ENCODE measurements around the gene VTA1.
"Not testable (repeated sequence)": the region's sequence is repeated elsewhere in the genome, so short reads cannot be mapped to it uniquely, and the experiment has no call there.

The VTA1 gene

DNA sequence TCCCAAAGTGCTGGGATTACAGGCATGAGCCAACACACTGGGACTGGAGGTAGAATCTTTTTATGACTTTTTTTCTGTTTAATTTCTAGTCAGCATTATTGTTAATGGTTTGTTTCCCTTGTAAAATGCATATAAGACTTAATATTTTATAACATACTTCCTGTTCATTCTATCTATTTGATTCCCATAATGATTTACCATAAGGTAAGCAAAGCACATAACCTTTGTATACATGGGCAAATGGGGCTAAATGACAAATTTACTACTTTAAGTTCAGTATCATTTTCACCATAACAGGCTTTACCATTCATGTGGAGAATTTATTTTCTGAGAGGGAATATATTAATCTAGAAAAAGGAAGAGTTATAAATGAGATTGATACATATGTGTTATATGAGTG is 24.3 kb downstream of the VTA1 start:
- no peak for DNase-seq (ENCODE audit: low read depth)

DNA sequence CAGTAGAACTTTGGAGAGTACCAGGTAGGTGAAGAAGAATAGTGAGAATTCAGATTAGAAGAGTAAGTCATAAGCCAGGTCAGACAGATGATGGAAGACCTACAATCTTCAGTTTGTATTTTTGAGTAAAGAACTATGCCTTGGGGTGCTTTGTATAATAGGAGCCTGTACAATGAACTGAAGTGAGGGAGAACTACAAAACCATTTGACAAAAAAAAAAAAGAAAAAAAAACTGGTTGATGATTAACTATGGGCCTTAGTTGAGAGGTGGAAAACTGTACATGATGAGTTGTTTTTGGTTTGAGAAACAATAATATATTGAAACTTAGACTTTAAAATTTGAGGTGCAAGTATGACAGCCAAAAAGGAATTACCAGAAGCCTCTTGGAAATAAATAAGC is 25.7 kb downstream of the VTA1 start:
- DNase-seq (ENCODE audit: low read depth) = no peak

DNA sequence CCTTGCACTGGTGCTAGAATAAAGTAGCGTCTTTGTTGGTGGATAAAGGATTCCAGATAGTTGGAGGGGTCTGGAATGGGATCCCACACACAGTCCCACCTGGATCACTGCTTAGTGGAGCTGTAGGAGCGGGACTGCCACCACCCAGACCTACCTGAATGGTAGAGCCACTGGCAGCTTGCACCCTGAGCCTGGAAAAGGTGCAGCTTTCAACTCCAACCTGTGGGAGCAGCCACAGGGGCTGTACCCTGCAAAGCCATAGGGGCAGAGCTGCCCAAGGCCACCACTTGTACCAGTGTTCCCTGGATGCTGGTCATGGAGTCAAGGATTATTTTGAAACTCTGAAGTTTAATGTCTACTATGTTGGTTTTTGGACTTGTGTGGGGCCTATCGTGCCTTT is 26.9 kb downstream of the VTA1 start:
- no peak for DNase-seq (ENCODE audit: low read depth)

DNA sequence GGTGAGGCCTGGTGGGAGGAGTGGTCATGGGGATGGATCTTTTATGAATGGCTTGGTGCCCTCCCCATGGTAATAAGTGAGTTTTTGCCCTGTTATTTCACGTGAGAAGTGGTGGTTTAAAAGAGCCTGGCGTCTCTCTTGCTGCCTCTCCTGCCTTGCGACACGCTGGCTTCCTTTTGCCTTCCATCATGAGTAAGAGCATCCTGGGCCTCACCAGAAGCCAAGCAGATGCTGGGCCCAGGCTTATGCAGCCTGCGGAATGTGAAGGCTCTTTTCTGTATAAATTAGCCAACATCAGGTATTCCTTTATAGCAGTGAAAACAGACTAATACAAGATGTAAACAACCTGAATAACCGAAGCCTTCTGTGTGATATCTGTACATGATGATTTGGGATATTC is 27.6 kb downstream of the VTA1 start:
- no peak for DNase-seq (ENCODE audit: low read depth)

DNA sequence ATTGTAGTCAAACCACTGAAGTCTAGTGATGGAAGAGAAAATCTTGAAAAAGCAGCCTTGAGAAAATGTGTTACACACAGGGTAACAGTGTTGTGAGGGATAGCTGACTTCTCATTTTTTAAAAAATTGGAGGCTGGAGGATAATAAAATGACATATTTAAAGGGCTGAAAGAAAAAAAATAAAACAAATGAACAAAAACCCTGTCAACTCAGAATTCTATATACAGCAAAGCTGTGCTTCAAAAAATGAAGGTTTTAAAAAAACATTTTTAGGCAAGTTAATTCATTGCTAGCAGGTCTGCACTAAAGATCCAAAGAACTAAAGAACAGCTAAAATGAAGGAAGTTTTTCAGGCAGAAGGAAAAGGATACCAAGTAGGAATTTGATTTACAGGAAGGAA is 31.1 kb downstream of the VTA1 start:
- DNase-seq (ENCODE audit: low read depth) = no peak

DNA sequence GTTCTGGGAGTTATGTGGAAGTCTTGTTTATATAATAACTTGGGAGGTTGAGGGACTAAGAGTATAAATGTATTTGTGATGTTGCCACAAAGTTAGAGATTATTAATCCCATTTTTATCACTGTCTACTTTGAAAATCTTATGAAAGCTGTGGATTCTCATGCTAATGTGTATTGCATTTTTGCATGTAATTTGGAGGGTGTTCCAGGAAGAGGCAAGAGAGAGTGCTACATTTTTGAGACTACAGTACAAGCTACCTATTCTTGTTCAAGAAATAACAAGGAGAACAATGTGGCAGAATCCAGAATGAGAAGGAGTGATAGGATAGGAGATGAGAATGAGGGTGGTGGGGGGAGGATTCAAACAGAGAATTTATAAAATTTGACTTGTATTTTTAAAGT is 34.9 kb downstream of the VTA1 start:
- no peak for DNase-seq (ENCODE audit: low read depth)

DNA sequence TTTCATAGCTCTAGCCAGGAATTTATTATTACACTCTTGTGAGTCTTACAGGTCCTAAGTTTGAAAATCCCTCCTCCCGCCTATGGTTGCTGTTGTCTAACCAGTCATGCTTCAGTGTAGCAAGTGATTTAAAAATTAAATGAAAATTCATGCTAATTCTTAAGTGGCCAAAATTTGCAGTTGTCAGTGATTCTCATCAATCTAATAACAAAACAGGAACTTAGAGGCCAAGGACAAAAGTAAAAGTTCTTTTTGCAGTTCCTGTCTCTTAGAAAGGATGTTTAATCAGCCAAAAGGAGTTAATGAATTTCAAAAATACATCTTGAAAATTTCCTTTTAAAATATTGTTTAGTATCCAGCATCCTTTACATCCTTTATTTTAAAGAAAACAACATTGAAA is 36.3 kb downstream of the VTA1 start:
- no peak for DNase-seq (ENCODE audit: low read depth)

DNA sequence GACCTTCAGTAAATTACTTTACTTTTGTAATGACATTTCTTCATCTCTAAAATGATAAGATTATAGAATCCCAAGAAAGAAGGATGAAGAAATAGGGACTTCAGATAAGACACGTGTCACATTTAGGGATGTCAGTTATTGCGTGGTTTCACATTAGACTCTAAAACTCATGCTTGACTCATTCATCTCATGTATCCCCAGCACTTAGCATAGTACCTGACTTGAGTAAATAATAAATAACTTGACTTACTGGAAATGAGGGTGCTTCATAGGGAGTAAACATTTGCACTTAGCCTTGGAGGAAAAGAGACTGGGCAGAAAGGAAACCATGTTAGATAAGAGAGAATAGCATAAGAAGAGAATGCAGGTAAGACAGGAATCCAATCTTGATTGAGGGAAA is 37.2 kb downstream of the VTA1 start:
- DNase-seq (ENCODE audit: low read depth) = no peak

DNA sequence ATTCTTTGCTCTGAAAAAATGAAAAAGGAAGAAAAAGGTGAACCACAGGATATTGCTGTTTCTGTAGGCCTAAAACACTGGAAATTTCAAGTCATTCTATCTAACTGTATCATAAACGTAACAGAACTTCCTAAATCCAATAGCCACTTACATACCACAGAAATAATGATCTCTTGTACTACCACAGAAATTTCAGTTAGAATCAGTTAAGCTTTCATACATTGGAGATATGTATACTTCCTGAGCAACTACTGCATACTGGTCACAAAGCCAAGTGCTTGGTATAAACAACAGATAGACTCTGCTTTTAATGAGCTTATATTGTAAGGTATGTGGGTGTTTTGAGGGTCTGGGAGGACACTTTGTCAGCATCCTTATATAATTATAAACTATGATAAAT is 38.6 kb downstream of the VTA1 start:
- no peak for DNase-seq (ENCODE audit: low read depth)

DNA sequence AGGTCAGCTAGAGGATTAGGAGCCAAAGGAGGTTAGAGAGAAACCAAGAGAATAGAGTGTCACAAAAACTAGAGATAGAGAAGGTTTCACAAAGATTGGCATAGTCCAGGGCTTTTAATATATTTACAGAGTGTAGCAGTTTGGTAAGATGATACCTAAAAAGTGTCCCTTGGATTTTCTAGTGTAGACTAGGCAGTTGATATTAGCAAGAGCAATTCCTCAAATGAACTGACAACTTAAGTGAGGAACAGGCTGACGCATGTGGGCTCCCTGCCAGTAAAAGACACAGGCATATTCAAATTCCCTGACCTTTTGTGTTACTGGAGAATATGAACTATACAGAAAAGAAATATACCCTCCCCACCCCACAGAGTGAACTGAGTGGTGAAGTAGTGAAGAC is 40.1 kb downstream of the VTA1 start:
- DNase-seq (ENCODE audit: low read depth) = peak; percentile 0

DNA sequence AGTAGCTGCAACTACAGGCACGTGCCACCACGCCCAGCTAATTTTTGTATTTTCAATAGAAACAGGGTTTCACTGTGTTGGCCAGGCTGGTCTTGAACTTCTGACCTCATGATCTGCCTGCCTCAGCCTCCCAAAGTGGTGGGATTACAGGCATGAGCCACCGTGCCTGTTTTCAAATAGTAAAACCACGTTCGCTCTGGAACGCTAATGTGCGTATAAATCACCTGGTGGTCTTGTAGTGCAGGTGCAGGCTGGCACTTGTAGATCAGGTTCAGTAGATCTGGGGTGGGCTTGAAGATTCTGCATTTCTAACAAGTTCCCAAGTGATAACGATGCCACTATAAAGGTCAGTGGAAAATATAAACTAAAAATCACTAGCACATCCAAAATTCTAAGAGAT is 41.3 kb downstream of the VTA1 start:
- DNase-seq (ENCODE audit: low read depth) = not testable (repeated sequence)

DNA sequence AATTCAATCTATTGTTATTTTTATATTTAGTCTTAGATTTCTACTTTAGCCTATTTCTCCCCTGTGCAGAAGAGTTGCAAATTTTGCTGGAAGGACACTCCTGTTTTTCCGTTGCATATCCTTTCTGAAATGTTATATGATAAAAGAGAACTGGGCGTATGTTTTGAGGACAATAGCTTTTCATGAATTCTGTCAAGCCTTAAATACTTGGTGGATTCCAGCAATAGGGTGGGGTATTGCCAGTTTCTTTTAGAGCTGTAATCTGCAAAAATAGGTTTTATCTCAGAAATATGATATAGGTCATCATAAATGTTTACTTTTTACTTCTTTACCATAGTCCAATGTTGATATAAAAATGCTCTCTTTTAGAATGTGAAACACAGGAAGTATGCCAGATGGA is 42.0 kb downstream of the VTA1 start:
- no peak for DNase-seq (ENCODE audit: low read depth)

DNA sequence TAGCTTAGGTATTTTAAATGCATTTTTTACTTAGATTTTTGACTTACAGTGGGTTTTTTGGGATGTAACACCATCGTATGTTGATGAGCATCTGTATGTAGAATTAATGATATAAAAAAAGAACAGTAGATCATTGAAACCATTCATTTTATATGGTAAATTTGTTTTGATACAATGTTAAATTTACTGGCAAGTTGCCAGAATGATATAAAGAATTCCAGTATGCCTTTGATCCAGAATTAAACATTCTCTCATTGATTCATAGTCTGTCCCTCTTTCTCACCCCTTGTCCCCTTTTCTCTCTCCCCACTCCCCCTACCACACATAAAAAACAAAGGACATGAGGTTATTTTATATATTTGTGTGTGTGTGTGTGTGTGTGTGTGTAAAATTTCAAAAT is 45.3 kb downstream of the VTA1 start:
- no peak for DNase-seq (ENCODE audit: low read depth)

DNA sequence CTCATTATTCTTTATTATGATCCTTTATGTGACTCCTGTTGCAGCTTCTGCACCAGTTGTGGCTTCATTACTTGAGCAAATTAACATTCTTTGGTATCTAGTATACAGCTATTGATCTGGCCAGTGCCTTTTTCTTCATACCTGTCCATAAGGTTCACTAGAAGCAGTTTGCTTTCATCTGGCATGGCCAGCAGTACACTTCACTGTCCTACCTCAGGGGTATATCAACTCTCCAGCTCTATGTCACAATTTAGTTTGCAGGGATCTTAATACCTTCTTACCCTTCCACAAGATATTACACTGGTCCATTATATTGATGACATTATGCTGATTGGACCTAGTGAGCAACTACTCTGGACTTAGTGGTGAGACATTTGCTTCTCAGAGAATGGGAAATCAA is 46.6 kb downstream of the VTA1 start:
- DNase-seq (ENCODE audit: low read depth) = no peak

DNA sequence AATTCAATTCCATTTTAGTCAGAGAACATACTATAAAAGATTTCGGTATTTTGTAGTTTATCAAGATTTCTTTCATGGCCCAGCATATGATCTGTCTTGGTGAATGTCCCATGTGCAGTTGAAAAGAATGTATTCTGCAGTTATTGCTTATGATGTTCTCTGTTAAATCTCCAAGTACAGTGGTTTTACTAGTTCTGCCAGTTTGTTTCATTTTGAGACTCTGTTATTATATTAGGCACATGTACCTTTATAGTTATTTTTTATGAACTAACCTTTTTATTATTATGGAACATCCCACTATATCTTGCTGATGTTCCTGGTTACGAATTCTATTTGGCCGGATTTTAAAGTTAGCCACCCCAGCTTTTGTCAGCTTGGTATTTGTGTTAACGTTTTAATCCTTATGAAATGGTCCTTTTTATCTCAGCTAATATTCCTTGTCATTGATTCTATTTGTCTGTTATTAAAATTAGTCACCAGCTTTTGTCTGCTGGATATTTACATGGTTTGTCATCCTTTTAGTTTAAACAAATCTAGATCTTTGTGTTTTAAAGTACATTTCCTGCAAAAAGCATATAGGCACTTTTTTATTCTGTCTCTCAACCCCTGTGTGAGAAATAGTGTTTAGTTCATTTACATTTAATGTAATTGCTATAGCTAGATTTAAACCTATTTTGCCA is 48.9 kb downstream of the VTA1 start:
- DNase-seq (ENCODE audit: low read depth) = no peak

DNA sequence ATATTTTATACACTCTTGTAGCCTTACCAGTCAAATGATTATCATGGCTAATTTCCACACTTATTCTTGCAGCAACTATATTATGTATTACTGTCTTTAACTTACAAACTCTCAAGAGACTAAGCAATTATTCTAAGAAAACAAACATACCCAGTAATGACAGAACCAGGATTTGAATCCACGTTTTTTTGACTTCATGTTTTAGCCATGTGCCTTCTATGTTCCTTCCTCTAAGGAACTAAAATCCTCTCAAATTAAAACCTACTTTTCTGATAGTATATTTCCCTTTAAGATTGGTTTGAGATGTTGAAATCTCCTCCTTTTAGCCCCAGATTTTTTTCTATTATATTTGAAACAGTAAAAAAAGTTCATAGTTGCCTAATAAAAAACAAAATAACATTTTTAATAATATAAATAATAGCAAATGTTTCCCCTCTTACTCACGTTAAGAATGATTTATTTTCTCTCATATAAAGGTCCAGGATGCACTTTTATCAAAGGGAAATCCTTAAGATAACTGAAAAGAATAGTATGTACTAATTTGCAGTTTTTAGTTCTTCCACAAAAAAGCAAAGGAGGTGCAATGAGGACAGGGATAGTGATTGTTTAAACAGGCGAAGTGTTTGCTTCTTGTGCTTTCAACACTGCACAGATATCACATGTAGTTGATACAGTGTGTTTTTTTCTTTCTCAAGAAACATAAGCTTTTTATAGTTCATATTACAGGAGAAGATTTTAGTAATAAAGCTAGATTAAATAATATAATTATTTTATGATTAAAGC is 54.0 kb downstream of the VTA1 start:
- DNase-seq (ENCODE audit: low read depth) = no peak

DNA sequence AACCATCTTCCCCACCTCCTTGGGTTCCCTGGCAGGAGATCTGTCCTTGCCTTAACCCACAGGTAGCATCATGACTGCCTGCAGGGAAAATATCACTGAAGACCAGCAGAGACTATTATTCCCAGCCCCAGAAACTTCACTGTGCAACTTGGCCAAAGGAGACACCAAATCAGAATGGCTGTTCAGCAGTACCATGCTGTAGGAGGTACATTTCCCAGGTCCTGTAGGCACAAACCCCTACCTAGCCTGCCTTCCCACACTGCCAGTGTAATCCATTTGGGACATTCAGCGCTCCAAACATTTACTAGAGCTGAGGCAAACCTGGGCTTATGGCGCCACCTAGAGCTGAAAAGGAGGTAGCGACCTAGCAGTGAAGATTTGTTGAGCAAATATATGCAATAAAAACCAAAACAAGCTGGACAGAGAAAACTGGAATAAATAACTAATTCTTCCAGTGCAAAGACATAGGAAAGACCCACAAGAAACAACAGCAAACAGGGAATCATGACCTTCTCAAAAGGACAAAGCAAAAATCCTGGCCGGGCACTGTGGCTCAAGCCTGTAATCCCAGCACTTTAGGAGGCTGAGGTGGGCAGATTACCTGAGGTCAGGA is 60.3 kb downstream of the VTA1 start:
- peak; percentile 49 for DNase-seq (ENCODE audit: low read depth)

DNA sequence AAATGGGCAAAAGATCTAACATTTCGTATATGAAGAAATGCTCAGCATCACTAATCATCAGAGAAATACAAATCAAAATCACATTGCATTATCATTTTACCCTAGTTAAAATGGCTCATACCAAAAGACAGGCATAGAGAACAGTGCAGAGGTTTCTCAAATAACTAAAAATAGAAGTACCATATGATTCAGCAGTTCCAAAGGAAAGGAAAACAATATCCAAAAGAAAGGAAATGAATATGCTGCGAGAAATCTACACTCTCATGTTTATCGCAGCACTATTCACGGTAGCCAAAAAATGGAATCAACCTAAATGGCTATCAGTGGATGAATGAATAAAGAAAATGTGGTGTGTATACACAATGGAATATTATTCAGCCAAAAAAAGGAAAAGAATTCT is 63.5 kb downstream of the VTA1 start:
- DNase-seq (ENCODE audit: low read depth) = no peak

DNA sequence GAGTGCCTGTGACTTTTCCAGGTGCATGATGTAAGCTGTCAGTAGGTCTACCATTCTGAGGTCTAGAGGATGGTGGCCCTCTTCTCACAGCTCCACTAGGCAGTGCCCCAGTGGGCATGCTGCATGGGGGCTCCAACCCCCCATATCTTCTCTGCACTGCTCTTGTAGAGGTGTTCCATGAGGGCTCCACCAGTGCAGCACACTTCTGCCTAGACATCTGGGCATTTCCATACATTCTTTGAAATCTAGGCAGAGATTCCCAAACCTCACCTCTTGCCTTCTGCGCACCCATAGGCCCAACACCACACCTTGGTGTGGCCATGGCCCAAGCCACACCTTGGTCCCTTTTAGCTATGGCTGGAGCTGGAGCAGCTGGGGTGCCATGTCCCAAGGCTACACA is 66.3 kb downstream of the VTA1 start:
- DNase-seq (ENCODE audit: low read depth) = no peak

DNA sequence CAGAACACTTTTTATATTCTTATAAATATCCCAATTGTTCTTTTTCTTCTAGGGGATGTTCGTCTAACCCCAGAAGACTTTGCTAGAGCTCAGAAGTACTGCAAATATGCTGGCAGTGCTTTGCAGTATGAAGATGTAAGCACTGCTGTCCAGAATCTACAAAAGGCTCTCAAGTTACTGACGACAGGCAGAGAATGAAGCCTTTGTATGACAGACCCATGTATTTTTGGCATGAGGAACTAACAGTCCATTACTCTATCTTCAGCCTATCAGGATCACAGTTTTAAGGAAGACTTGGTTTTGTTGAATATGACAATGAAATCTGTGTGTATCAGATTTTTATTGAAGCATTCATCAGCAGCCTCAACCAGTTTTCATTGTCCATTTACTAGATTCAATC is 71.4 kb downstream of the VTA1 start:
- DNase-seq (ENCODE audit: low read depth) = no peak

DNA sequence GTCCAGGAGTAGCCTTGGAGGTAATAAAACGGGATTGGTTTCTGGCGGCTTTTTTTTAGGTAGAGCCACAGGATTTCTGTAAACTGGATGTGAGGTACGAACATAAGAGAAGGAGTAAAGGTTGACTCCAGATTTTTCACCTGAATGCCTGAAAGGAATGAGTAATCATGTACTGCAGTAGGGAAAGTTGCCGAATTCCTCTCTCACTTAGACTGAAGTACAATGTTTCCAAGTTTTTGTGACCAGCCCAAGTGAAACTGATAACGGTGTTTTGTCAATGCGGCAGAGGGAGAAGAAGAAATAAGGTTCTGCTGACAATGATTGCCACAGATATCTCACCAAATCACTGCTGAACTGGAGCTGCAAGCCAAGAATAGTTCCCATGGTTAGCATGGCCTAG is 75.0 kb downstream of the VTA1 start:
- no peak for DNase-seq (ENCODE audit: low read depth)

DNA sequence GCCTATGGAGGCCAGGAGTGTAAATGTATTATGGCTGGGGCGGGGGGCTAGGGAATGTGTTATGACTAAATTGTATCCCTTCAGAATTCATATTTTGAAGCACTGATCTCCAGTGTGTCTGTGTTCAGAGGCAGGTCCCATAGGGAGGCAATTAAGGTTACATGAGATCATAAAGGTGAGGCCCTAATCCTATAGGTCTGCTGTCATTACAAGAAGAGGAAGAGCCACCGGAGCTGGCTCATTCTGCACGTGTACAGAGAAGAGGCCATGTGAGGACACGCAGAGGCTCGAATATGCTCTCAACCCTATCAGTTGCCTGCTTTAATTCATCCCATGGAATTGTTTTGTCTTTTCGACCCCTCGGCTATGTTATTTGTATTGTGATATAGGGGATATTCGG is 76.9 kb downstream of the VTA1 start:
- no peak for DNase-seq (ENCODE audit: low read depth)

DNA sequence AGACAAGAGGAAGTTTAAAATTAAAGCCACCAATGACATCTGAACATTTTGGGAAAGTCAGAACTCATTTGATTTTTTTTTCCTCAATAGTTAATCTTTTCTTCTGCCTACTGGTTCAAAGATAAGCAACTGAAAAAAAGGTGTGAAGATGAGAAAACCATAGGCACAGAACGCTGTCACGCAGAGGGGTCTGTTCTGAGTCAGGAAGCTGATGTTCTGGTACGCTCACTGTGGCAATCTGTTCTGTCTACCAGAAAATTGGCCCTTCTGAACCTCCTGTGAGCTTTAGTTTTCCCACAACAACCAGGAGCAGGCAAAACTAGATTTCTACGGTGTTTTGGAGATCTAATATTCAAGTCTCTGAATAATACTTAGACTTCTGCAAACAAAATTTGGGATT is 78.1 kb downstream of the VTA1 start:
- no peak for DNase-seq (ENCODE audit: low read depth)

DNA sequence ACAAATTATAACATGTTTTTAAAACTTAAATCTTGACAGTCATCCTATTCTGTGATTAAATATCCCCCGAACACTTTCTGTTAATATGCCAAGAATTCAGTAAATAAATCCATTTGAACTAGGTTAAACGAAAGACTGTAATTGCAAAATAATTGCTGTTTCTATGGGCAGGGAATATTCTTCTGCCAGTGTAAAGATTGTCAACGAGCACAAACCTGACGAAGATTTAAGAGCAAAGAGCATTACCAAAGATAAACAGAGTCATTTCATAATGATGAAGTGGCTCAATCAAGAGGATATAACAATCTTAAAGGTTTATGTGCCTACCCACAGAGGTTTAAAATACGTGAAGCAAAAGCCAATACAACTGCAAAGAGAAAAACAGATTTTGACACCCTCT is 78.5 kb downstream of the VTA1 start:
- DNase-seq (ENCODE audit: low read depth) = no peak

Data from fibroblast of the conjunctiva (primary cell).